ENCODE measurements around the gene R3HDM2. TPM values are rescaled to one million over a fixed set of nuclear protein-coding genes. Genes with fewer than 3 reads are reported as not detected.

The R3HDM2 gene
- total and polyA plus RNA-seq, 2 of the 13 experiments (the other 11 are each of a cell fraction or from before 2014, with no cell fraction given), result 11.1 to 23.5 TPM

DNA sequence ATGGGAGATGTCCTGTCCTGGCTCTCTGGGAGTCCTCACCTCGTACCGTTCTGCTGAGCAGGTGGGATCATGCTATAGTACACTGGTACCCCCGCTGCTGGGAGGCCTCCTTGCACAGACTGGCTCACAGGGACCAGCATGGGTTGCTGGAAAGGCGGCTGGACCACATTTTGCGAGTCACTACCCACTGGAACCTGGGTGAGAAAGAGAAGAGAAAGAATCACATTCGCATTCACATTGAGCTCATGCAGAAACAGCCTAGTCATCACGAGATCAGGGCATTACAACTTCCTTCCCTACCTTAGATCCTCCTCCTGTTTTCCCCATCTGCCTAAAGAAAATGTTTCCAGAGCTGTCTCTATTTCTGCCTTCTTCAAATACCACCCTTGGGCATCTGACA lies 162.6 kb downstream of the R3HDM2 start:
- Histone ChIP-seq H3K27ac (ENCODE audit: extremely low read length, insufficient read depth, low read length) (no peak overlapping the region), H3K4me1 (ENCODE audit: insufficient read depth, low read length) (no peaks in the 10 kb centered on the region), H3K9ac (ENCODE audit: insufficient read depth, low read depth, low read length) (no peak overlapping the region), H3K4me2 (ENCODE audit: low read depth, low read length) (no peak overlapping the region), H3K9me3 (ENCODE audit: low read length) (no peaks in the 10 kb centered on the region), H3K36me3 (replicated peaks in 1 of 2; ENCODE audit: control insufficient read depth in 1 of 2, insufficient read depth in 2 of 2, low read length in 2 of 2) (peaks cover 6 to 39% of the 10 kb centered on the region in 2 experiments; a peak in 4 of 5 replicates), H3K4me3 (replicated peaks in 1 of 3; ENCODE audit: insufficient read depth in 1 of 3, low read depth in 2 of 3, low read length in 3 of 3) (no peak overlapping the region), H3K79me2 (ENCODE audit: insufficient read depth, low read length) (no peaks in the 10 kb centered on the region), H4K20me1 (ENCODE audit: insufficient read depth, low read length) (no peaks in the 10 kb centered on the region), H3K27me3 (ENCODE audit: control insufficient read depth in 1 of 2, insufficient read depth in 2 of 2, low read length in 2 of 2) (no peaks in the 10 kb centered on the region), H2AFZ (ENCODE audit: low read length) (no peak overlapping the region)
- 92% methylated on average over 7 of the region's 7 CpGs for WGBS (ENCODE audit: low lambda C conversion rate)
- ChIA-PET CTCF (ENCODE audit: low intra/inter-chr PET ratio, low total read pairs) (no interaction called here), POLR2A (no interaction called here)
- no peak for DNase-seq (ENCODE audit: low spot score)
- BruUV-seq (replicated peaks), result no TSS peak
- no peak for ATAC-seq
- intact Hi-C loops (cut with micrococcal nuclease; ENCODE audit: unreplicated experiment), result no loop called here
- TF ChIP-seq FOSL1 (CRISPR knock-in tag; IDR thresholded peaks at IDR 0.05; ENCODE audit: borderline replicate concordance), result no peak
- no peak for TF ChIP-seq GLI4 (CRISPR knock-in tag; IDR thresholded peaks at IDR 0.05; ENCODE audit: borderline replicate concordance)
- TF ChIP-seq ZC3H13 (CRISPR knock-in tag; IDR thresholded peaks at IDR 0.05), result no peak
- TF ChIP-seq IKZF1 (IDR thresholded peaks at IDR 0.05), result no peak
- TF ChIP-seq ZBTB1 (CRISPR knock-in tag; IDR thresholded peaks at IDR 0.05; ENCODE audit: borderline replicate concordance), result no peak
- TF ChIP-seq ZNF441 (CRISPR knock-in tag; IDR thresholded peaks at IDR 0.05; ENCODE audit: borderline replicate concordance), result no peak
- TF ChIP-seq HES4 (CRISPR knock-in tag; IDR thresholded peaks at IDR 0.05; ENCODE audit: borderline replicate concordance), result no peak
- TF ChIP-seq SIX1 (CRISPR knock-in tag; IDR thresholded peaks at IDR 0.05; ENCODE audit: borderline replicate concordance), result no peak
- no peak for TF ChIP-seq RFXANK (CRISPR knock-in tag; IDR thresholded peaks at IDR 0.05)
- TF ChIP-seq TMF1 (CRISPR knock-in tag; IDR thresholded peaks at IDR 0.05; ENCODE audit: low read depth), result no peak
- TF ChIP-seq PITX1 (CRISPR knock-in tag; IDR thresholded peaks at IDR 0.05), result no peak
- TF ChIP-seq, protein P1, sequence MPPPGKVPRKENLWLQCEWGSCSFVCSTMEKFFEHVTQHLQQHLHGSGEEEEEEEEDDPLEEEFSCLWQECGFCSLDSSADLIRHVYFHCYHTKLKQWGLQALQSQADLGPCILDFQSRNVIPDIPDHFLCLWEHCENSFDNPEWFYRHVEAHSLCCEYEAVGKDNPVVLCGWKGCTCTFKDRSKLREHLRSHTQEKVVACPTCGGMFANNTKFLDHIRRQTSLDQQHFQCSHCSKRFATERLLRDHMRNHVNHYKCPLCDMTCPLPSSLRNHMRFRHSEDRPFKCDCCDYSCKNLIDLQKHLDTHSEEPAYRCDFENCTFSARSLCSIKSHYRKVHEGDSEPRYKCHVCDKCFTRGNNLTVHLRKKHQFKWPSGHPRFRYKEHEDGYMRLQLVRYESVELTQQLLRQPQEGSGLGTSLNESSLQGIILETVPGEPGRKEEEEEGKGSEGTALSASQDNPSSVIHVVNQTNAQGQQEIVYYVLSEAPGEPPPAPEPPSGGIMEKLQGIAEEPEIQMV (CRISPR knock-in tag; IDR thresholded peaks at IDR 0.05; ENCODE audit: low read depth), result no peak
- no peak for TF ChIP-seq SOX13 (IDR thresholded peaks at IDR 0.05)
- TF ChIP-seq SOX13 (CRISPR knock-in tag; conservative IDR thresholded peaks at IDR 0.05 in 1 of 2, IDR thresholded peaks at IDR 0.05 in 1 of 2), result no peak
- TF ChIP-seq NFE2L1 (CRISPR knock-in tag; IDR thresholded peaks at IDR 0.05; ENCODE audit: borderline replicate concordance), result no peak
- no peak for TF ChIP-seq ZSCAN22 (CRISPR knock-in tag; IDR thresholded peaks at IDR 0.05)
- TF ChIP-seq KLF16 (CRISPR knock-in tag; IDR thresholded peaks at IDR 0.05), result no peak
- TF ChIP-seq REL (CRISPR knock-in tag; conservative IDR thresholded peaks at IDR 0.05), result no peak
- no peak for FAIRE-seq
- in situ Hi-C loops (cut with HindIII; ENCODE audit: extremely low pct_ligation_motif_present, low pct_unique_long_range_greater_than_20kb), result no loop called here
